ENCODE measurements around the gene CARNS1.
"Not testable (repeated sequence)": the region's sequence is repeated elsewhere in the genome, so short reads cannot be mapped to it uniquely, and the experiment has no call there.

CARNS1 gene

GRCh38 chr11:67464411-67465188, 49.1 kb downstream of the CARNS1 start:
- TF ChIP-seq CTCF (IDR thresholded peaks at IDR 0.05; ENCODE audit: control insufficient read depth, insufficient read depth, low read depth, low read length, missing control alignments), result no peak
- no peak overlapping the region for H3K4me3 ChIP-seq (ENCODE audit: control insufficient read depth, low read depth, low read length)
- no peak for DNase-seq (ENCODE audit: low read depth)

GRCh38 chr11:67465189-67465510, 49.7 kb downstream of the CARNS1 start:
- no peak for DNase-seq (ENCODE audit: low read depth)
- no peak for TF ChIP-seq CTCF (IDR thresholded peaks at IDR 0.05; ENCODE audit: control insufficient read depth, insufficient read depth, low read depth, low read length, missing control alignments)
- H3K4me3 ChIP-seq (ENCODE audit: control insufficient read depth, low read depth, low read length), result no peak overlapping the region

GRCh38 chr11:67465530-67465929, 50.1 kb downstream of the CARNS1 start:
- DNase-seq (ENCODE audit: low read depth); H3K4me3 ChIP-seq (ENCODE audit: control insufficient read depth, low read depth, low read length): not testable (repeated sequence)

- H3K4me3 ChIP-seq (ENCODE audit: control insufficient read depth, low read depth, low read length), result no peak overlapping the region
- TF ChIP-seq CTCF (IDR thresholded peaks at IDR 0.05; ENCODE audit: control insufficient read depth, insufficient read depth, low read depth, low read length, missing control alignments), result no peak
- DNase-seq (ENCODE audit: low read depth), result no peak
Observed at GRCh38 chr11:67466367-67466766, 50.9 kb downstream of the CARNS1 start.

GRCh38 chr11:67466962-67467771, 51.7 kb downstream of the CARNS1 start:
- no peak overlapping the region for H3K4me3 ChIP-seq (ENCODE audit: control insufficient read depth, low read depth, low read length)
- TF ChIP-seq CTCF (IDR thresholded peaks at IDR 0.05; ENCODE audit: control insufficient read depth, insufficient read depth, low read depth, low read length, missing control alignments), result no peak
- no peak for DNase-seq (ENCODE audit: low read depth)

- peak overlapping the region; percentile 87 for H3K4me3 ChIP-seq (ENCODE audit: control insufficient read depth, low read depth, low read length)
- no peak for DNase-seq (ENCODE audit: low read depth)
- no peak for TF ChIP-seq CTCF (IDR thresholded peaks at IDR 0.05; ENCODE audit: control insufficient read depth, insufficient read depth, low read depth, low read length, missing control alignments)
Observed at GRCh38 chr11:67468056-67468455, 52.6 kb downstream of the CARNS1 start.

GRCh38 chr11:67468456-67468758, 52.9 kb downstream of the CARNS1 start:
- H3K4me3 ChIP-seq (ENCODE audit: control insufficient read depth, low read depth, low read length), result peak overlapping the region; percentile 87
- no peak for DNase-seq (ENCODE audit: low read depth)
- no peak for TF ChIP-seq CTCF (IDR thresholded peaks at IDR 0.05; ENCODE audit: control insufficient read depth, insufficient read depth, low read depth, low read length, missing control alignments)

Data from AG09309 (cell line).